GM10266 (cell line): Measurements from ENCODE around the gene PRSS53.

Experiments
- DNase-seq: peaks from one replicate; pipeline ENCODE4 v3.0.0; 2012; ENCODE audit errors: extremely low spot score
- CTCF ChIP-seq: IDR thresholded peaks from 2 replicates; pipeline ENCODE4 v1.5.1; 2012; ENCODE audit warnings: mild to moderate bottlenecking, low read depth; ENCODE audit not compliant: control insufficient read depth, insufficient read depth; ENCODE audit errors: missing control alignments

PRSS53 gene

GRCh38 chr16:31087971-31088370 lies 772 bp downstream of the PRSS53 start:
- DNase-seq = no peak
- no peak for TF ChIP-seq CTCF

- no peak for TF ChIP-seq CTCF
These were observed 1.3 kb downstream of the PRSS53 start for GRCh38 chr16:31087481-31087880.

GRCh38 chr16:31086629-31086906 lies 2.2 kb downstream of the PRSS53 start:
- TF ChIP-seq CTCF = no peak
- no peak for DNase-seq

More at GRCh38 chr16:31087481-31087880, 1.3 kb downstream of the PRSS53 start:
- DNase-seq = no peak

- no peak for TF ChIP-seq CTCF
- no peak for DNase-seq
These were observed 2.7 kb downstream of the PRSS53 start for GRCh38 chr16:31085873-31086628.

GRCh38 chr16:31085411-31085810 lies 3.3 kb downstream of the PRSS53 start:
- no peak for TF ChIP-seq CTCF
- DNase-seq = no peak

- no peak for TF ChIP-seq CTCF
- no peak for DNase-seq
These were observed 4.0 kb downstream of the PRSS53 start for GRCh38 chr16:31084584-31085302.

GRCh38 chr16:31083981-31084380 lies 4.8 kb downstream of the PRSS53 start:
- no peak for TF ChIP-seq CTCF
- DNase-seq = no peak
